AG04449 (cell line): Measurements from ENCODE around the gene EML5.

Source experiments
- CTCF ChIA-PET: fragments of 350-600 bp; formaldehyde crosslinking; extraction: SDS; loops from one replicate; lab custom pipeline; 2021; ENCODE audit warnings: antibody characterized with exemption; lab: Yijun Ruan, JAX
- POLR2A ChIA-PET: fragments of 400-600, 350-600 bp; formaldehyde crosslinking; extraction: SDS; loops from one replicate; lab custom pipeline; 2020; ENCODE audit warnings: antibody characterized with exemption, inconsistent platforms; lab: Yijun Ruan, JAX
- DNase-seq: peaks from one replicate; pipeline ENCODE4 v3.0.0-alpha.2; 2010; ENCODE audit warnings: low read depth, low spot score
- H3K4me3 ChIP-seq: 2 replicates; pipeline ENCODE4 v1.5.1; 2011; ENCODE audit warnings: low read depth, mild to moderate bottlenecking, control low read depth, low read length
- CTCF ChIP-seq: IDR thresholded peaks from one replicate; pipeline ENCODE4 v1.5.1; 2011; ENCODE audit warnings: mild to moderate bottlenecking, moderate library complexity, low read length, control low read depth, inconsistent platforms; ENCODE audit not compliant: insufficient read depth; ENCODE audit errors: missing control alignments

EML5 gene

GRCh38 chr14:88598097-88598675, 194.6 kb downstream of the EML5 start:
- CTCF ChIA-PET = no interaction called here
- POLR2A ChIA-PET = no interaction called here
- H3K4me3 ChIP-seq = no peak overlapping the region
- TF ChIP-seq CTCF = no peak
- DNase-seq = no peak

GRCh38 chr14:88597601-88598000, 195.2 kb downstream of the EML5 start:
- ChIA-PET POLR2A (no interaction called here), CTCF (no interaction called here)

GRCh38 chr14:88597038-88597437, 195.7 kb downstream of the EML5 start:
- no peak for TF ChIP-seq CTCF
- H3K4me3 ChIP-seq = no peak overlapping the region
- ChIA-PET POLR2A (no interaction called here), CTCF (no interaction called here)
- DNase-seq = no peak

More at GRCh38 chr14:88597601-88598000, 195.2 kb downstream of the EML5 start:
- H3K4me3 ChIP-seq = no peak overlapping the region
- TF ChIP-seq CTCF = no peak
- no peak for DNase-seq

- no peak for DNase-seq
- TF ChIP-seq CTCF = no peak
- ChIA-PET POLR2A (no interaction called here), CTCF (no interaction called here)
- H3K4me3 ChIP-seq = no peak overlapping the region
These were observed 200.7 kb downstream of the EML5 start for GRCh38 chr14:88592031-88592430.

GRCh38 chr14:88590173-88590572, 202.6 kb downstream of the EML5 start:
- no peak overlapping the region for H3K4me3 ChIP-seq
- no peak for DNase-seq
- ChIA-PET POLR2A (interaction anchor here (0.7 kb wide), 1 partner anchor 30 kb away, joined by 3 read pairs; no protein-coding TSS in a partner anchor), CTCF (interaction anchor here (1.4 kb wide), 1 partner anchor 106 kb away, joined by 3 read pairs; no protein-coding TSS in a partner anchor)
- TF ChIP-seq CTCF = no peak

GRCh38 chr14:88588081-88588480, 204.7 kb downstream of the EML5 start:
- CTCF ChIA-PET = no interaction called here
- no peak overlapping the region for H3K4me3 ChIP-seq
- POLR2A ChIA-PET = no interaction called here
- no peak for TF ChIP-seq CTCF
- no peak for DNase-seq
